ENCODE data around the gene PPP1R3D. TPM values are rescaled to one million over a fixed set of nuclear protein-coding genes. Genes with fewer than 3 reads are reported as not detected.

Gene PPP1R3D
- total RNA-seq, 1 experiment from 2014 or later, result 7.4 TPM

Other genes starting within 250 kb of the PPP1R3D start
- gene SYCP2, start 6.7 kb downstream of the PPP1R3D start, total RNA-seq (2014; rRNA removed; shearing (Covaris generic)), result 1.1 and 2.6 TPM in 2 replicates
- gene FAM217B, start 84 bp upstream of the PPP1R3D start, total RNA-seq (2014; rRNA removed; shearing (Covaris generic)), result 3.7 and 3.8 TPM in 2 replicates
- not detected in 2 replicates for gene CDH26, start 18.1 kb upstream of the PPP1R3D start, total RNA-seq (2014; rRNA removed; shearing (Covaris generic))

Data from SJSA1 (cell line).